Common myeloid progenitor, CD34-positive (primary cell): ENCODE results near the gene TMEM88.

Experiments
- CTCF ChIA-PET: fragments of 350-600 bp; sonication (Branson Sonifier 250); formaldehyde crosslinking; loops from one replicate; lab custom pipeline; 2021; ENCODE audit warnings: antibody characterized with exemption; lab: Charles Lee
- POLR2A ChIA-PET: fragments of 350-600 bp; sonication (Branson Sonifier 250); formaldehyde crosslinking; loops from one replicate; lab custom pipeline; 2021; ENCODE audit warnings: antibody characterized with exemption; lab: Charles Lee
- DNase-seq, 3 donors: peaks; one replicate each; pipeline versions ENCODE4 v3.0.0 to v3.0.0-alpha.2; 2013
- H3K27ac ChIP-seq, 2 experiments: 1 replicate in 1 of 2; 2 replicates in 1 of 2; pipeline ENCODE4 v1.7.0; 2013; ENCODE audit warnings: inconsistent platforms in 2 of 2, low read length in 2 of 2, mild to moderate bottlenecking in 2 of 2, low read depth in 1 of 2, moderate library complexity in 1 of 2; ENCODE audit not compliant: severe bottlenecking in 2 of 2, insufficient read depth in 1 of 2, poor library complexity in 1 of 2
- H3K27me3 ChIP-seq, 5 experiments: replicated peaks in 2 of 5; 1 replicate in 3 of 5; 2 replicates in 2 of 5; pipeline versions ENCODE4 v1.6.1 to v1.7.0; 2013; ENCODE audit warnings: low read length in 4 of 5, mild to moderate bottlenecking in 2 of 5, moderate library complexity in 2 of 5, inconsistent platforms in 1 of 5; ENCODE audit not compliant: insufficient read depth in 5 of 5, control insufficient read depth in 4 of 5
- H3K36me3 ChIP-seq, 4 experiments: 1 replicate in 2 of 4; 2 replicates in 2 of 4; pipeline versions ENCODE4 v1.6.1 to v1.7.0; 2013; ENCODE audit warnings: low read length in 3 of 4, control low read depth in 1 of 4, mild to moderate bottlenecking in 1 of 4; ENCODE audit not compliant: control insufficient read depth in 4 of 4, insufficient read depth in 4 of 4
- H3K4me1 ChIP-seq, 4 experiments: 1 replicate in 3 of 4; 2 replicates in 1 of 4; pipeline versions ENCODE4 v1.6.1 to v1.7.1; 2013; ENCODE audit warnings: low read length in 3 of 4, mild to moderate bottlenecking in 3 of 4, control low read depth in 1 of 4, inconsistent platforms in 1 of 4, moderate library complexity in 1 of 4; ENCODE audit not compliant: control insufficient read depth in 4 of 4, insufficient read depth in 4 of 4; ENCODE audit errors: control extremely low read depth in 1 of 4
- H3K4me3 ChIP-seq, 7 experiments: 1 replicate in 4 of 7; 2 replicates in 3 of 7; pipeline versions ENCODE4 v1.5.1 to v1.7.0; 2013; ENCODE audit warnings: mild to moderate bottlenecking in 7 of 7, low read length in 6 of 7, moderate library complexity in 6 of 7, inconsistent platforms in 2 of 7, low read depth in 2 of 7, control low read depth in 1 of 7; ENCODE audit not compliant: insufficient read depth in 4 of 7, control insufficient read depth in 1 of 7; ENCODE audit errors: extremely low read depth in 1 of 7
- H3K9me3 ChIP-seq, 5 experiments: 1 replicate in 4 of 5; 2 replicates in 1 of 5; pipeline versions ENCODE4 v1.6.1 to v1.7.1; 2013; ENCODE audit warnings: low read length in 4 of 5, mild to moderate bottlenecking in 2 of 5, inconsistent platforms in 1 of 5, low read depth in 1 of 5, moderate library complexity in 1 of 5; ENCODE audit not compliant: control insufficient read depth in 4 of 5, insufficient read depth in 2 of 5; ENCODE audit errors: control extremely low read depth in 1 of 5
- WGBS: methylation state at CpG from one replicate; pipeline ENCODE4 v1.1.5; 2013; ENCODE audit not compliant: insufficient coverage; 5-methylcytosine and 5-hydroxymethylcytosine counted together

The TMEM88 gene

GRCh38 chr17:7814969-7815368, 39.9 kb upstream of the TMEM88 start:
- H3K27ac ChIP-seq, result no peak overlapping the region
- POLR2A ChIA-PET, result interaction anchor here (0.7 kb wide), 1 partner anchor 16 kb away, joined by 3 read pairs; no protein-coding TSS in a partner anchor
- no peaks in the 10 kb centered on the region for H3K9me3 ChIP-seq
- H3K27me3 ChIP-seq, result no peaks in the 10 kb centered on the region
- H3K36me3 ChIP-seq, result no peaks in the 10 kb centered on the region
- H3K4me3 ChIP-seq, result no peak overlapping the region
- H3K4me1 ChIP-seq, result peaks cover 2 to 7% (median 6%) of the 10 kb centered on the region in 4 experiments
- CTCF ChIA-PET, result interaction anchor here (0.9 to 2.4 kb wide), 3 partner anchors 10 to 12 kb away, joined by 3 to 9 read pairs (median 4); no protein-coding TSS in a partner anchor
- 100% methylated on average over 5 of the region's 5 CpGs for WGBS
- no peak for DNase-seq

- no peak for DNase-seq
- no peaks in the 10 kb centered on the region for H3K27me3 ChIP-seq
- H3K36me3 ChIP-seq, result no peaks in the 10 kb centered on the region
- H3K27ac ChIP-seq, result no peak overlapping the region
- H3K4me3 ChIP-seq, result no peak overlapping the region
- H3K9me3 ChIP-seq, result no peaks in the 10 kb centered on the region
- ChIA-PET CTCF (interaction anchor here (0.7 to 2.4 kb wide), 9 partner anchors 9 to 172 kb away, joined by 3 to 9 read pairs (median 3); no protein-coding TSS in a partner anchor), POLR2A (interaction anchor here (0.7 kb wide), 1 partner anchor 154 kb away, joined by 3 read pairs; no protein-coding TSS in a partner anchor)
- 96% methylated on average over 10 of the region's 10 CpGs for WGBS
- H3K4me1 ChIP-seq, result no peaks in the 10 kb centered on the region
Measured at GRCh38 chr17:7816926-7817642, 37.8 kb upstream of the TMEM88 start.

GRCh38 chr17:7817643-7817964, 37.3 kb upstream of the TMEM88 start:
- CTCF ChIA-PET, result interaction anchor here (1.1 to 2.4 kb wide), 4 partner anchors 8 to 80 kb away, joined by 4 to 13 read pairs (median 6); no protein-coding TSS in a partner anchor
- H3K27ac ChIP-seq, result no peak overlapping the region
- H3K4me3 ChIP-seq, result no peak overlapping the region
- no peak for DNase-seq
- no peaks in the 10 kb centered on the region for H3K27me3 ChIP-seq
- H3K4me1 ChIP-seq, result no peaks in the 10 kb centered on the region
- 96% methylated on average over 8 of the region's 9 CpGs for WGBS
- no peaks in the 10 kb centered on the region for H3K36me3 ChIP-seq
- no peaks in the 10 kb centered on the region for H3K9me3 ChIP-seq
- POLR2A ChIA-PET, result interaction anchor here (0.7 to 1.0 kb wide), 2 partner anchors 16 to 155 kb away, joined by 3 read pairs; no protein-coding TSS in a partner anchor

GRCh38 chr17:7818026-7818425, 36.8 kb upstream of the TMEM88 start:
- no peaks in the 10 kb centered on the region for H3K9me3 ChIP-seq
- 100% methylated on average over 1 of the region's 10 CpGs for WGBS
- POLR2A ChIA-PET, result interaction anchor here (0.6 to 1.0 kb wide), 2 partner anchors 15 to 34 kb away, joined by 3 read pairs; no protein-coding TSS in a partner anchor
- CTCF ChIA-PET, result interaction anchor here (2.4 to 3.9 kb wide), 3 partner anchors 15 to 80 kb away, joined by 12 to 29 read pairs (median 13); partner anchors contain the start of gene KDM6B
- no peak for DNase-seq
- no peaks in the 10 kb centered on the region for H3K27me3 ChIP-seq
- H3K36me3 ChIP-seq, result no peaks in the 10 kb centered on the region
- no peak overlapping the region for H3K4me3 ChIP-seq
- no peak overlapping the region for H3K27ac ChIP-seq
- H3K4me1 ChIP-seq, result no peaks in the 10 kb centered on the region

GRCh38 chr17:7818746-7819645, 35.9 kb upstream of the TMEM88 start:
- POLR2A ChIA-PET, result interaction anchor here (1.0 kb wide), 1 partner anchor 14 kb away, joined by 3 read pairs; no protein-coding TSS in a partner anchor
- H3K27me3 ChIP-seq, result no peaks in the 10 kb centered on the region
- H3K36me3 ChIP-seq, result no peaks in the 10 kb centered on the region
- 89% methylated on average over 19 of the region's 27 CpGs for WGBS
- no peaks in the 10 kb centered on the region for H3K9me3 ChIP-seq
- CTCF ChIA-PET, result interaction anchor here (1.1 to 3.9 kb wide), 4 partner anchors 9 to 79 kb away, joined by 4 to 29 read pairs (median 12); partner anchors contain the start of gene KDM6B
- H3K27ac ChIP-seq, result no peak overlapping the region
- no peaks in the 10 kb centered on the region for H3K4me1 ChIP-seq
- H3K4me3 ChIP-seq, result no peak overlapping the region
- DNase-seq, result no peak

- H3K27me3 ChIP-seq, result peaks cover 0 to 2% (median 0%) of the 10 kb centered on the region in 5 experiments
- H3K9me3 ChIP-seq, result no peaks in the 10 kb centered on the region
- DNase-seq, result no peak
- WGBS, result 100% methylated on average over 2 of the region's 5 CpGs
- ChIA-PET POLR2A (no interaction called here), CTCF (interaction anchor here (1.0 to 3.9 kb wide), 8 partner anchors 8 to 81 kb away, joined by 3 to 29 read pairs (median 7); partner anchors contain the start of gene KDM6B)
- H3K4me3 ChIP-seq, result no peak overlapping the region
- no peaks in the 10 kb centered on the region for H3K4me1 ChIP-seq
- no peaks in the 10 kb centered on the region for H3K36me3 ChIP-seq
- H3K27ac ChIP-seq, result no peak overlapping the region
Measured at GRCh38 chr17:7820231-7820630, 34.6 kb upstream of the TMEM88 start.
